Peyer's patch (tissue), 4 donors: ENCODE data around the gene CEP68.

Experiments
- POLR2A ChIP-seq, 2 donors: fragments of 450-650 bp; IDR thresholded peaks; one replicate each; pipeline ENCODE4 v1.5.1; 2017; ENCODE audit warnings: antibody characterized with exemption in 2 of 2, mild to moderate bottlenecking in 2 of 2, moderate library complexity in 2 of 2
- TF ChIP-seq, protein P1 (sequence below), 6 experiments: fragments of 450-650 bp in 4 of 6; fragments of 200-600 bp in 2 of 6; sonication (generic) in 1 of 6; IDR thresholded peaks; one replicate each; pipeline ENCODE4 v1.5.1; 2017 to 2019; ENCODE audit warnings: antibody characterized with exemption in 6 of 6, mild to moderate bottlenecking in 3 of 6, moderate library complexity in 1 of 6

DNA sequence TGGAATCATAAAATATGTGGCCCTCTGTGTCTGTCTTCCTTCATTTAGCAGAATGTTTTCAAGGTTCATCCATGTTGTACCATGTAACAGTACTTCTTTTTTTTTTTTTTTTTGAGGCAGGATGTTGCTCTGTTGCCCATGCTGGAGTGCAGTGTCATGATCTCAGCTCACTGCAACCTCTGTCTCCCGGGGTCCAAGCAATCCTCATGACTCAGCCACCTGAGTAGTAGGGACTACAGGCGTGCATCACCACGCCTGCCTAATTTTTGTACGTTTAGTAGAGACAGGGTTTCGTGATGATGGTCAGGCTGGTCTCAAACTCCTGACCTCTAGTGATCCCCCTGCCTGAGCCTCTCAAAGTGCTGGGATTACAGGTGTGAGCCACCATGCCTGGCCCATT lies 42.5 kb downstream of the CEP68 start:
- TF ChIP-seq, protein P1, sequence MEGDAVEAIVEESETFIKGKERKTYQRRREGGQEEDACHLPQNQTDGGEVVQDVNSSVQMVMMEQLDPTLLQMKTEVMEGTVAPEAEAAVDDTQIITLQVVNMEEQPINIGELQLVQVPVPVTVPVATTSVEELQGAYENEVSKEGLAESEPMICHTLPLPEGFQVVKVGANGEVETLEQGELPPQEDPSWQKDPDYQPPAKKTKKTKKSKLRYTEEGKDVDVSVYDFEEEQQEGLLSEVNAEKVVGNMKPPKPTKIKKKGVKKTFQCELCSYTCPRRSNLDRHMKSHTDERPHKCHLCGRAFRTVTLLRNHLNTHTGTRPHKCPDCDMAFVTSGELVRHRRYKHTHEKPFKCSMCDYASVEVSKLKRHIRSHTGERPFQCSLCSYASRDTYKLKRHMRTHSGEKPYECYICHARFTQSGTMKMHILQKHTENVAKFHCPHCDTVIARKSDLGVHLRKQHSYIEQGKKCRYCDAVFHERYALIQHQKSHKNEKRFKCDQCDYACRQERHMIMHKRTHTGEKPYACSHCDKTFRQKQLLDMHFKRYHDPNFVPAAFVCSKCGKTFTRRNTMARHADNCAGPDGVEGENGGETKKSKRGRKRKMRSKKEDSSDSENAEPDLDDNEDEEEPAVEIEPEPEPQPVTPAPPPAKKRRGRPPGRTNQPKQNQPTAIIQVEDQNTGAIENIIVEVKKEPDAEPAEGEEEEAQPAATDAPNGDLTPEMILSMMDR (IDR thresholded peaks at IDR 0.05), result no peak
- TF ChIP-seq POLR2A (IDR thresholded peaks at IDR 0.05), result no peak
